ENCODE results near the gene HSBP1.

- TF ChIP-seq CTCF (conservative IDR thresholded peaks at IDR 0.05; ENCODE audit: low read depth, low read length) (no peak), EZH2 (IDR thresholded peaks at IDR 0.05; ENCODE audit: borderline replicate concordance, low read depth, low read length, poor library complexity, severe bottlenecking) (no peak)
These were observed 1.3 kb downstream of the HSBP1 start for GRCh38 chr16:83809092-83809491.
